ENCODE results near the gene MYH8.

Gene MYH8

DNA sequence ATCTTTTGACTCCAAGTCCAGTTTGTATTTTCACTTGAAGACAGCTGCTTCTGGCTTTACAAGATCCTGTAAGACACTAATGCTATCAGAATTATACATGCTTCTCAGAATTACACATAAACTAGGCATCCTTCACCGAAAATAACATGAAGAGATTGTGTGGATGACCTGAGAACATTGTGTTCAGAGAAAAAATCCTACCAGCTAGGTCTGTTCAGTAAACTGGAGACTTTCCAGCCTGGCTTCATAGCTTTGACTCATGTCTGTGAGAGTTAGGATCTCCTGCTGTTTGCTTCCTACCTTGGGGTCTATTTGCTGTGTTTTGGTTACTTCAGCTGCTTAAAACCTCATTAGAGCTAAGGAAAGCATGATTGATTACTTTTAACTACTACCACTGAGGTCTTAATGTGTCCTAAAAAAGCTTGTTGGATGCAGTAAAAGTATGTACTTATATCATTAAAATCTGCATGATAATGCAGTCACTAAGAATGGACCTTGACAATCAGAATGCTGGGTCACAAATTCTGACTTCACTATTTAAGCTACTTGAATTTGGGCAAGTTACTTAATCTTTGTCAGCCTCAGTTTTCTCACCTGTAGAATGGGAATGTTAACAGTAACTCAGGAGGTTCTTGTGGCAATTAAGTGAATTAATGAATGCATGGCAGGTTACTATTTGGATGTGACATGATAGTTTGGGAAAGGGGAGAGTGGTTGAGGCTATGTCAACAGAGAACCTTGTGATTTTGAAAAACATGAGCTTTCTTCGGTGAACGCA, 40.9 kb downstream of the MYH8 start:
- DNase-seq: no peak

DNA sequence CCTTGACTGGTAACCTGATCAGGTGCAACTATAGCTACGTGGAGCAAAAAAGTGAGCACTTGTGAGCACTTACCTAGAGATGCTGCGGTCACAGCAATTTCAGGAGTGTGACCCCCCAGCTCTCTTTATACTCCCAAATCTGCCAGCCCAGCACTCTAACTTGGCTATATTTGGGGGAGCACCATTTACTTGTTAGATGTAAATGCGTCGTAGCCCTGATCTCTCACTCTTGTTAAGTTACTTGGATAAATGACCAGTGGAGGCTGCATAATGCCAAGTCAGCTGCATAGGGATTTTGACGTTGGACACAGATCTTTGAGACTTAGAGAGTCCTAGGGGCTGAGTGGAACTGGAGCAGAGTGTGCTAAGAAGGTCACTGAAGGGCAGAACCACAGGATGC, 48.8 kb downstream of the MYH8 start, which contains the start of gene MYH13:
MYH13 (minus strand) TSS at position 101 of the 400 bp plus-strand sequence. CDS start 8,476 bp downstream, outside the sequence.
- DNase-seq: no peak

DNA sequence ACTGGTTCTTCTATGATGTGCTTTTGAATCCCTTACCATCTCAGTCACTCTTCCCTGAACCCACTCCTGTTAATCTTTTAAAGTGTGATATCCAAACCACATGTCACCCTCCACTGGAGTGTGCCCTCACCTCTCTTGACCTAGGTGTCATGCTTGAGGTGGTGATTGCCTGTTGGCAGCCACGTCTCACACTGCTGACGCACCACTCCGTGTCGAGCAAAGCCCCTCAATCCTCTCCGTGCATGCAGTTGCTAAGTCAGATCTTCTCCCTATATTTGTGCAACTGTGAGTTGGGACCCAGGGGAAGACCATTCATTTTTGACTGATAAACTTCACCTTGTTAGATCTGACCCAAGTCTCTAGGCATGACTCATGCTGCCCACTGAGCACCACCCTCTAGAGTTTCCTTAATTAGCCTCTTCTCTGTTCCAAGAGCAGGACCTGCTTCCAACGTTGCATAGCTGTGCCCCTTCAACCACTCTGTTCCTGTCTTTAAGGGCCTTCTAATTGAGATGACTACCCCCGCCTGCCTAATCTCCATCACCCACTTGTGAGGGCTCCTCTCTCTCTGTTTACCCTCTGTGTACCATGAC, 51.6 kb downstream of the MYH8 start:
- DNase-seq: no peak

DNA sequence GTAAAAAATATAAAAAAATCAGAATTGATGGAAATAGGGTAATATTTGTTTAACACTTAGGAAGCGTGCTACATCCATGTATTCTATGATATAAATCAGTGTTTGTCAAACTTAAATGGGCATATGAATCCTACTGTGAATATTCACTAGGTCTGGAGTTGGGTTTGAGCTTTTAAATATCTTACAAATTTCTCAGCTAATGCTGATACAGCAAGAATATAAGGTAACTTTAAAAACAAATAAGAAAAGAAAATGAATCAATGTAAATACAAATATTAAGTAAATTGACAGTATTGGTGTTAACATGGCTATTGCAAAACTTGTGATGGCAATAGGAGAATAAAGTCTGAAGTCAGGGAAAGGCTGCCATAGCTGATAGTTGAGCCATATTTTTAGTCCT, 52.5 kb downstream of the MYH8 start:
- DNase-seq: no peak

DNA sequence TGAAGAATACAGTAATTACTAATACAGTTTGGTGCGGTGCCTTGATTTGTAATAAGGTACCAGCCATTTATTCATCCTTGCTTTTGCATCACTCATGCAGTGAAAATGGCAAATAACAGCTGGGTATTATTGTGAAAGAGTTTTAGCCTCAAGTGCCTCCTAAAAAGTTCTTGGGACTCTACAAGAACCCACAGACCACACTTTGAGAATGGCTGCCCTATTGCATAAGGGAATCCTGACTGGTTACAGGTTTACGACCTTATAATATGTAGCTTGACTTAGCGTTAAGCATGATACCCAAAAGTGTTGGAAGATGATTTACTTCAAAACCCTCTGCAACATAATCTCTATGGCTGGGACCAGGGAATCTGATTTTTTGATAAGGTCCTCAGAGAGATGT, 53.2 kb downstream of the MYH8 start:
- no peak for DNase-seq

DNA sequence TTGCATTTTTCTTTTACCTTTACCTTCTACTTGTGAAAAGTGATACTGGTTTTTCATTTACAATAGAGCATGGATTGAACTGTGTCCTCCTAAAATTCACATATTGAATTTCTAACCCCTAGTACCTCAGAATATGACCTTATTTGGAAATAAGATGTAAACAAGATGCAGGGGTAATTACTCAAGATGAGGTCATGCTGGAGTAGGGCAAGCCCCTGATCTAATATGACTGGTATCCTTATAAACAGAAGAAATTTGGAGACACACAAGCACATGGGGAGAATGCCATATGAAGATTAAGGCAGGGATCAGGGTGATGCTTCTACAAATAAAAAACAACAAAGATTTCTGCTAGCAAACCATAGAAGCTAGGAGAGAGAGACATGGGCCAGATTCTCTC, 61.2 kb downstream of the MYH8 start:
- DNase-seq: no peak

DNA sequence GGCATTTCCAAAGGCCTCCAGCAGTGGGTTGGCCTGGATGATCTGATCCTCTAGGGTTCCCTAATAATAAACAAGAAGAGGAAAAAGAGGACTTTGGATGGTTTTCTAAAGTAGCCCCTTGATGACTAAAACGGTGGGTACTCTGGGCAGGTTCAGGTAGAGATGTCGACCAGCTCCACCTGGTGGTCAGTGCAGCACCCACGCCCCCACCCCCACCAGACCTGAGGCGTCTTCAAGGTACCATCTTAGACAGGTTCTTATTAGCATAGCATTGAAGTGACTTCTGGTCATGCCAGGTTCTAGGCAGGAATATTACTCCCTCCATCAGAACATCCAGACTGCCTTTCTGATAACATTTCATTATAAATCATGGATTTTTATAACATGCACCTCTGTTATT, 64.0 kb downstream of the MYH8 start:
- no peak for DNase-seq

DNA sequence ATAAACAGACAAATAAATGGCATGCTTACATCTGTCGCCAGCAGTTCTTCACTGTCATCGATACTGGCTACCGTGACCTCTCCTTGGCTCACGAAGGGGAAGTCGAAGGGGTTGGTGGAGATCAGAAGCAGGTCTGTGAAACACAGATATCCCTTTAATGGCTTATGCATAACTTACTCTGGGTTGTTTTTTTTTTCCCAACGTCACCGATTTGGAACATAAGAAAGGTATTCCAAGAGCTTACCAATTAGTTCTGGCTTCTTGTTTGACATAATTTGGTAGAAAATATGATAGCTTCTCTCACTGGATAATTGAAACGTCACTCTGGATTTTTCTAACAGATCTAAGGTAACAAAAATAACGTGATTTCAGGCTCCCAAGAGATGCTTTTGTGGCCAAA, 67.1 kb downstream of the MYH8 start:
- no peak for DNase-seq

DNA sequence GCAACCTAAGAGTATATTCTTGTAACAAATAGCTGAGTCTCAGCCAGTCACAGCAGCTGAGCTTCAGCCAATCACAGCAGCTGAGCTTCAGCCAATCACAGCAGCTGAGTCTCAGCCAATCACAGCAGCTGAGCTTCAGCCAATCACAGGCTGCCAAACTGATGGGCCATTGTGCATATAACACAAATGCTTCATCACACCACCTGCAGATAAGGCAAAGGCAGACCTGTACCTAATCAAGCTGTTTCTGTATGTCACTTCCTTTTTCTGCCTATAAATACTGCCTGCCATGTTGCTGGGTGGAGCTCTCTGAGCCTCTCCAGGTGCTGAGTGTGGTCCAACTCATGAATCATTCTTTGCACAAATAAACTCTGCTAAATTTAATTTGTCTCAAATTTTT, 68.9 kb downstream of the MYH8 start:
- DNase-seq: no peak

DNA sequence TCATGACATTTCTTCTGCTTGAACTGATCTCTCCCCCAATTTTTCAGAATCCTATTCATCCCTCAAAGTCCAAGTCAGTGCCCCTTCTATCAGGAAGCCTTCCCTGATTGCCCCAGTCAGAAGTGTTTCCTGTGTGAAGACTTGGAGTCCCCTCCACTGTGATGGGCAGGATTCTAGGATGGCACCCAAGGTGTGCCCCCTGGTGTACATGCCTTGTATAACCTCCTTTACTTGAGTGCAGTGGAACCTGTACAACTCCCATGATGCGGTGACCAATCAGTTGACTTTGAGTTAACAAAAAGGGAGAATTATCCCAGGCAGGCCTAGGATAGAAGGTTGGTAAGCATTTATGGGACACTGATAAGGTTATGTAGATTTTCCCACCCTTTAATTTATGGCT, 72.3 kb downstream of the MYH8 start:
- no peak for DNase-seq

DNA sequence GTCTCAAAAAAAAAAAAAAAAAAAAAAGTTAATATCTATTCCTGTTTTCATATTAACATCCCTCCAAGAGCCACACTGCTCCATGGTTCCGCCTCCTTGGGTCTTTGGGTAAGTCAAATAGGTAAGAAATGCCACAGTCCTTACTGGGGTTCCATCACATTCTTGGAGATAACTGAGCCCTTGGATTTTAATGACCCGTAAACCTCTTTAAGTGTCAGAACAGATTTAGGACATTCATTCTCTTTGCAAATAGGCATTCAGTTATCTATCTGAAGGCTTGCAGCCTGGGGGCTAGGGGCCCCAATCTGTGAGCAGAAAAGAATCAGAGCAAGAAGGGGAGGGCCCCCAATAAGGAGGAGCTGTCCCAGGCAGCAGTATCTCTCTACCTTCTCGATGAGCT, 76.9 kb downstream of the MYH8 start:
- no peak for DNase-seq

All from activated CD4-positive, alpha-beta T cell treated with anti-CD3 and anti-CD28 coated beads, Interleukin-2, amount 50 U/mL, for 4 hours (primary cell).